ENCODE results near the gene MMP24. TPM values are rescaled to one million over a fixed set of nuclear protein-coding genes. Genes with fewer than 3 reads are reported as not detected.
"Not testable (repeated sequence)": the region's sequence is repeated elsewhere in the genome, so short reads cannot be mapped to it uniquely, and the experiment has no call there.

Gene MMP24
- total RNA-seq, 4 donors from 2014 or later: 0.16 to 7.2 (median 5.6) TPM

DNA sequence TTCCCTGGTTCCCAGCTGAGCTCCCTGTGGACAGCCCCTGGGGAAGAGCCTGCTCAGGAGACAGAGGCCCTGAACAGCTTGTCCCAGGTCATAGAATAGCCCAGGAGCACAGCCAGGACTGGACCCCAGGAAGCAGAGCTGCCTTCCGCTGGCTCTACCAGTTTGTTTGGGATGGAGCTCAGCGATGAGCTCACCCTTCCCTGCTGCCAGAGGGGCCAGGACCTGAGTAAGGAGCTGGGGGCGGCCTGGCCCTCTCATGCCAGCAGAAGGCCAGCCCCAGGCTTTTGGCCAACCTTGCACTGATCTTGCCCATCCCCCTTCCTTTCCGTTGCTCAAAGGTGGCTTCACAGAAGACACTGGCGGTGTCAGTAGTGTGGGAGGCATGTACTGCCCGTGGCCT, 33.9 kb downstream of the MMP24 start:
- TF ChIP-seq, protein P1, sequence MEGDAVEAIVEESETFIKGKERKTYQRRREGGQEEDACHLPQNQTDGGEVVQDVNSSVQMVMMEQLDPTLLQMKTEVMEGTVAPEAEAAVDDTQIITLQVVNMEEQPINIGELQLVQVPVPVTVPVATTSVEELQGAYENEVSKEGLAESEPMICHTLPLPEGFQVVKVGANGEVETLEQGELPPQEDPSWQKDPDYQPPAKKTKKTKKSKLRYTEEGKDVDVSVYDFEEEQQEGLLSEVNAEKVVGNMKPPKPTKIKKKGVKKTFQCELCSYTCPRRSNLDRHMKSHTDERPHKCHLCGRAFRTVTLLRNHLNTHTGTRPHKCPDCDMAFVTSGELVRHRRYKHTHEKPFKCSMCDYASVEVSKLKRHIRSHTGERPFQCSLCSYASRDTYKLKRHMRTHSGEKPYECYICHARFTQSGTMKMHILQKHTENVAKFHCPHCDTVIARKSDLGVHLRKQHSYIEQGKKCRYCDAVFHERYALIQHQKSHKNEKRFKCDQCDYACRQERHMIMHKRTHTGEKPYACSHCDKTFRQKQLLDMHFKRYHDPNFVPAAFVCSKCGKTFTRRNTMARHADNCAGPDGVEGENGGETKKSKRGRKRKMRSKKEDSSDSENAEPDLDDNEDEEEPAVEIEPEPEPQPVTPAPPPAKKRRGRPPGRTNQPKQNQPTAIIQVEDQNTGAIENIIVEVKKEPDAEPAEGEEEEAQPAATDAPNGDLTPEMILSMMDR (IDR thresholded peaks at IDR 0.05): no peak
- ATAC-seq (ENCODE audit: low FRiP score): no peak
- DNase-seq (ENCODE audit: low spot score): no peak

DNA sequence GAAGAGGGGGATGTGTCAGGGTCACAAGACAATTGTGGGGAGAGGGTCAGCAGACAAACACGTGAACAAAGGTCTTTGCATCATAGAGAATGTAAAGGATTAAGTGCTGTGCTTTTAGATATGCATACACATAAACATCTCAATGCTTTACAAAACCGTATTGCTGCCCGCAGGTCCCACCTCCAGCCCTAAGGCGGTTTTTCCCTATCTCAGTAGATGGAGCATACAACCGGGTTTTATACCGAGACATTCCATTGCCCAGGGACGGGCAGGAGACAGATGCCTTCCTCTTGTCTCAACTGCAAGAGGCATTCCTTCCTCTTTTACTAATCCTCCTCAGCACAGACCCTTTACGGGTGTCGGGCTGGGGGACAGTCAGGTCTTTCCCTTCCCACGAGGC, 35.8 kb downstream of the MMP24 start:
- not testable (repeated sequence) for DNase-seq (ENCODE audit: low spot score); ATAC-seq (ENCODE audit: low FRiP score)

DNA sequence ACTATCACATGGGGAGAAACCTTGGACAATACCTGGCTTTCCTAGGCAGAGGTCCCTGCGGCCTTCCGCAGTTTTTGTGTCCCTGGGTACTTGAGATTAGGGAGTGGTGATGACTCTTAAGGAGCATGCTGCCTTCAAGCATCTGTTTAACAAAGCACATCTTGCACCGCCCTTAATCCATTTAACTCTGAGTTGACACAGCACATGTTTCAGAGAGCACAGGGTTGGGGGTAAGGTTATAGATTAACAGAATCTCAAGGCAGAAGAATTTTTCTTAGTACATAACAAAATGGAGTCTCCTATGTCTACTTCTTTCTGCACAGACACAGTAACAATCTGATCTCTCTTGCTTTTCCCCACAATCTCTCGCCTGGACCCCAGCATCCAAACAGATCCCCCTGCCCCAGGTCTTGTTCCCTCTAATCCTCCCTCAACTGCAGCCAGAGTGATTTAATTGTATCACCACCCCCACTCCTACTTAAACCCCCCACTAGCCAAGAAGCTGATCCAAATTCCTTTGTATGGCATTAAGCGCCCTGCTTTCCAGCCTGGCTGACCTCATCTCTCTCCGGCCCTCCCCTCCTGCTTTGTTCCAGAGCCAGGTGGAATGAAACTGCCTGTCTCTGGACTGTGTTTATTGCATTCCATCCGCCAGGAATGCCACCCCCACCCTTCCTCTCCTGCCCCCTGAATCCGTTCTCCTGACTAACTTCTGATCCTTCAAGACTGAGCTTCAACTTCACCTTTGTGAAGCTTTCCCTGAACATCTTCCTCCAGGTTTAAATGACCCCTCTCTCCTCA, 36.4 kb downstream of the MMP24 start:
- peak; percentile 86 for ATAC-seq (ENCODE audit: low FRiP score)
- not testable (repeated sequence) for DNase-seq (ENCODE audit: low spot score)

DNA sequence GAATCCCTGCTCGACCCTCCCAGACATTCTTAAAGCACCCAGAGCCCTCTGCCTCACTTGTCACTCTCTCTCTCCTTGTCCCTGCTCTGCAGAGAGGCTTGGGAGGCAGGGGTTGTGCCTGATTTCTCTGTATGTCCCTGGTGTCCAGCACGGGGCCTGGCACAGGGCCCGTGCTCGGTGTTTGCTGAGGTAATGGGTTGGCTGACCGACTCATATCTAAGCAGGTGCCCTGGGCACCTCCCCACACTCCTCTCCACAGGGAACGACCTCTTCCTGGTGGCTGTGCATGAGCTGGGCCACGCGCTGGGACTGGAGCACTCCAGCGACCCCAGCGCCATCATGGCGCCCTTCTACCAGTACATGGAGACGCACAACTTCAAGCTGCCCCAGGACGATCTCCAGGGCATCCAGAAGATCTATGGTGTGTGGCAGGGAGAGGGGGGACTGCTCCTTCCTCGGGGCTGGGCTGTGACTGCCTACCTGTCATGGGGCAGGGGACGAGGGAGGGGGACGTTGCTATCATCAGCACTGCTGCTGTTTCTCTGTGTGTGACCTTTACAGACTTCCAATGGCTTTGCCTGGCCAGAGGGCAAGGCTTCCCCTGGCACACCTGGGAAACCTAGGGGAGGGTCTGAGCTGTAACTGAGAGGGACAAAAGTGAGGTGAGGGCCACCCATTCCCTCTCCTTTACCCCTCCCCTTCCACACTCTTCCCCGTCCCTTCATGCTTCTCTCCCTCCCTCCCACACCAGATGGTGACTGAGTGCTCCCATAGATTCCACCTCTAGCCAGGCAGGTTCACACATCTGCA, 37.2 kb downstream of the MMP24 start:
- TF ChIP-seq, protein P1 (IDR thresholded peaks at IDR 0.05): no peak
- DNase-seq (ENCODE audit: low spot score): no peak
- peak; percentile 10 for ATAC-seq (ENCODE audit: low FRiP score)

DNA sequence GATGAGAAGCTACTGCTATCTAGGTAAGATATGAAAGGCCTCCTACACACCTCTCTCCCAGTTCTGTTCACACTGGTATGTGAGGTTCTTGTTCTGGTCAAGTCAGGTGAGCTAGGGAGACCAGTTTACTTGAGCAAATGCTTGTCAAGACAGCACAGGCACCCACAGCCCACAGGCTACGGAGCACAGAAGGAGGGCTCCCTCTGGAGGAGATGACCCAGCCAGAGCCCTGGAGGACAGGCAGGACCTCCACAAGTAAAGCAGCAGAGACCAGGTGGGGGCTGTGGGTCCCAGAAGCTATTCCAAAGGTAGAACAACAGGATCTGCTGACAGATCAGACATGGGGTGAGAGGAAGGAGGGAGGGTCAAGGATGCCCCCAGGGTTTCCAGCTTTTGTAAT, 38.3 kb downstream of the MMP24 start:
- DNase-seq (ENCODE audit: low spot score) (no peak), ATAC-seq (ENCODE audit: low FRiP score) (peak; percentile 20)
- TF ChIP-seq, protein P1 (IDR thresholded peaks at IDR 0.05): no peak

DNA sequence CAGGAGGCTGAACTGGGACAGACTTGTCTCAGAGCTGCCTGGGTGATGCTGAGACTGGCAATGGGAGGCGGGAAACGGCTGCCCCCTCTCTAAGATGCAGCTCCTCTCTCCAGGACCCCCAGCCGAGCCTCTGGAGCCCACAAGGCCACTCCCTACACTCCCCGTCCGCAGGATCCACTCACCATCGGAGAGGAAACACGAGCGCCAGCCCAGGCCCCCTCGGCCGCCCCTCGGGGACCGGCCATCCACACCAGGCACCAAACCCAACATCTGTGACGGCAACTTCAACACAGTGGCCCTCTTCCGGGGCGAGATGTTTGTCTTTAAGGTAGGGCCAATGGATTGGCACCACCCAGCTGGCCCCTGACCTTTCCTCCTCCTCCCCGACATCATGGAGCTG, 40.6 kb downstream of the MMP24 start:
- TF ChIP-seq, protein P1 (IDR thresholded peaks at IDR 0.05): no peak
- DNase-seq (ENCODE audit: low spot score): no peak
- ATAC-seq (ENCODE audit: low FRiP score): no peak

DNA sequence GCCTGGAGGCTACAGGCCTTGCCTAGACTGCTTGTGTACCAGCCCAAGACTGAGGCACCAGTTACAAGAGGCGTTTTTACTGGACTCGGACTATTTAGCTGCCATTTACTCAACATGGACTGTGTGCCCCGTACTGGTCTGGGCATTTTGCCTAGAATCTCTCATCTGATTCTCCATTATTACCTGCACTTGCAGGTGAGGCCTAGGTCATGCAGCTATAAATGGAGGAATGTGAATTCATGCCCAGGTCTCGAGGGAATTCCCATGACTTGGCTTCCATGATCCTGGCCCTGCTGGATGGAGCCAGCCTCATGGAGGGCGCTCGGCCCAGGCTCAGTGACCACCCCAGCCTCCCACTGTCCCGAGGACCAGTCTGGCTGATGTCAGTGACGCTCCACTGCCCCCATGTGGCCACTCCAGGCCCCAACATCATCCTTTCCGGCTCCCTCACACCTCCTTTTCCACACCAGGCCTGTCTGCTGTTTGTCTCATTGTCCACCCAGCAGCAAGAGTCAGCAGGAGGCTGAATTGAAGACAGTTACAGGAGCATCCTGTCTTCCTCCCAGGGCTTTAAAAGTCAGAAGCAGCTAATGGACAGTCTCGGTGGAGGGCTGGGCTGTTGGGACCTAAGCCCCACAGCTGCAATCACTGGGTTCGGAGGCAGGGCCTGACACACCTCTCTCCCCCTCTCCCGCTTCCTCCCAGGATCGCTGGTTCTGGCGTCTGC, 42.7 kb downstream of the MMP24 start:
- TF ChIP-seq, protein P1 (IDR thresholded peaks at IDR 0.05): peak in 1 of 3 donors; percentile 17
- DNase-seq (ENCODE audit: low spot score): no peak
- peak; percentile 50 for ATAC-seq (ENCODE audit: low FRiP score)
